SK-N-MC (cell line): ENCODE results near the gene TROAP.

Experiments
- EZH2 ChIP-seq: fragments of 200-600 bp; sonication (generic); IDR thresholded peaks from one replicate; pipeline ENCODE4 v1.6.1; 2017; ENCODE audit warnings: antibody characterized with exemption
- FOXP2 ChIP-seq: optimal IDR thresholded peaks from 2 replicates; pipeline ENCODE3; 2011; ENCODE audit warnings: mild to moderate bottlenecking, moderate library complexity; ENCODE audit not compliant: insufficient read depth; ENCODE audit errors: extremely low read length, control extremely low read depth
- POLR2AphosphoS5 ChIP-seq: IDR thresholded peaks from 2 replicates; pipeline ENCODE4 v1.6.1; 2012; ENCODE audit warnings: mild to moderate bottlenecking, low read depth, low read length, borderline replicate concordance

DNA sequence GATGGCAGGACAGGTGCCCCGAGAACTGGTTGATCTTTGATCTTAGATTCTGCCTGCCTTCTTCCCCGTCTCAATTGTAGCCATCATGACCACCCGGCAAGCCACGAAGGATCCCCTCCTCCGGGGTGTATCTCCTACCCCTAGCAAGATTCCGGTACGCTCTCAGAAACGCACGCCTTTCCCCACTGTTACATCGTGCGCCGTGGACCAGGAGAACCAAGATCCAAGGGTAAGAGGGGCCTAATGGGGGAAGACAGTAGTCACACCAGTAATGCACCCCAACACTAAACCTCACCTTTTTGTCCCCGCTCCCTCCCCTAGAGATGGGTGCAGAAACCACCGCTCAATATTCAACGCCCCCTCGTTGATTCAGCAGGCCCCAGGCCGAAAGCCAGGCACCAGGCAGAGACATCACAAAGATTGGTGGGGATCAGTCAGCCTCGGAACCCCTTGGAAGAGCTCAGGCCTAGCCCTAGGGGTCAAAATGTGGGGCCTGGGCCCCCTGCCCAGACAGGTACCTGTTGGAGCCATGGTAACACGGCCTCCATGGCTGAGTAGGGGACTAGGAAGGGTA lies 556 bp downstream of the TROAP start:
- no peak for TF ChIP-seq EZH2
- no peak for TF ChIP-seq POLR2AphosphoS5
- no peak for TF ChIP-seq FOXP2
